K562 (cell line): ENCODE results near the gene CEP290. TPM values are rescaled to one million over a fixed set of nuclear protein-coding genes. Genes with fewer than 3 reads are reported as not detected.

Source experiments
- E2F3 ChIP-seq: fragments of 250-450 bp; sonication (Bioruptor Pico); IDR thresholded peaks from 2 replicates; pipeline ENCODE4 v1.4.0; 2020; ENCODE audit warnings: mild to moderate bottlenecking
- FOXP1 ChIP-seq: sonication (generic); formaldehyde crosslinking; IDR thresholded peaks from 2 replicates; pipeline ENCODE4 v1.8.0; 2022; ENCODE audit warnings: mild to moderate bottlenecking, missing genetic modification reagents
- HDAC8 ChIP-seq: fragments of 450-650 bp; IDR thresholded peaks from 2 replicates; pipeline ENCODE4 v1.6.1; 2016; ENCODE audit warnings: mild to moderate bottlenecking, missing genetic modification characterization, moderate library complexity, missing compliant biosample characterization
- ILF3 ChIP-seq: fragments of 450-650 bp; IDR thresholded peaks from 2 replicates; pipeline ENCODE4 v1.6.1; 2018; ENCODE audit warnings: antibody characterized with exemption, mild to moderate bottlenecking, moderate library complexity, borderline replicate concordance
- KLF6 ChIP-seq: fragments of 250-450 bp; sonication (Bioruptor Pico); IDR thresholded peaks from 2 replicates; pipeline ENCODE4 v1.4.0; 2020; ENCODE audit warnings: mild to moderate bottlenecking, moderate library complexity, borderline replicate concordance
- MCM3 ChIP-seq: fragments of 450-650 bp; IDR thresholded peaks from 2 replicates; pipeline ENCODE4 v1.6.1; 2016
- MYBL2 ChIP-seq, 2 experiments: fragments of 450-650 bp in 1 of 2; sonication (generic) in 1 of 2; formaldehyde crosslinking in 1 of 2; IDR thresholded peaks; 2 replicates each; pipeline versions ENCODE4 v1.6.1 to v1.8.1; 2017 to 2022; ENCODE audit warnings: borderline replicate concordance in 1 of 2, inconsistent platforms in 1 of 2, low read depth in 1 of 2, mild to moderate bottlenecking in 1 of 2, missing genetic modification reagents in 1 of 2, moderate library complexity in 1 of 2
- NCOR1 ChIP-seq: fragments of 450-650 bp; IDR thresholded peaks from 2 replicates; pipeline ENCODE4 v1.6.1; 2016; ENCODE audit warnings: mild to moderate bottlenecking, moderate library complexity
- PHF8 ChIP-seq: fragments of 200-600 bp; sonication (generic); IDR thresholded peaks from 2 replicates; pipeline ENCODE4 v1.6.1; 2012; ENCODE audit warnings: mixed run types, mild to moderate bottlenecking, inconsistent platforms, low read length, moderate library complexity, borderline replicate concordance
- SMAD3 ChIP-seq: fragments of 450-650 bp; formaldehyde crosslinking; conservative IDR thresholded peaks from 2 replicates; pipeline ENCODE4 v1.4.0; 2020; ENCODE audit warnings: mild to moderate bottlenecking
- SMAD4 ChIP-seq: fragments of 250-450 bp; sonication (Bioruptor Pico); conservative IDR thresholded peaks from 2 replicates; pipeline ENCODE4 v1.8.0; 2021; ENCODE audit warnings: inconsistent platforms, mild to moderate bottlenecking, moderate library complexity
- SNRNP70 ChIP-seq: fragments of 200-400 bp; formaldehyde crosslinking; optimal IDR thresholded peaks from 2 replicates; pipeline ENCODE3; 2017; ENCODE audit warnings: low read depth, low read length
- TCF3 ChIP-seq: sonication (generic); formaldehyde crosslinking; IDR thresholded peaks from 2 replicates; pipeline ENCODE4 v1.4.0; 2020; ENCODE audit warnings: mild to moderate bottlenecking, missing genetic modification reagents
- ZNF239 ChIP-seq: fragments of 250-450 bp; sonication (Bioruptor Pico); IDR thresholded peaks from 2 replicates; pipeline ENCODE4 v1.4.0; 2020; ENCODE audit warnings: mild to moderate bottlenecking
- ZSCAN29 ChIP-seq: fragments of 450-650 bp; IDR thresholded peaks from 2 replicates; pipeline ENCODE4 v1.6.1; 2017
- polyA plus RNA-seq, 8 experiments: library from polyadenylated mRNA; depleted of rRNA in 4 of 8; stranded (reverse) in 5 of 8; unstranded in 3 of 8; fragments of >200 nt; fragmentation: Nextera tagmentation in 2 of 8; fragmentation: Illumina TruSeq in 1 of 8; extraction: Ambion mirVana in 2 of 8; extraction: Trizol in 1 of 8; gene quantifications; 2 replicates each; pipeline versions ENCODE4 v1.2.1 to v1.2.3, GENCODE V29; 2011 to 2014; ENCODE audit warnings: inconsistent platforms in 1 of 8, missing spikeins in 1 of 8
- total RNA-seq, 7 experiments: library from RNA; depleted of rRNA in 6 of 7; stranded (reverse); fragments of >200 nt in 6 of 7; fragmentation: Illumina TruSeq in 2 of 7; extraction: Trizol in 2 of 7; gene quantifications; 2 replicates each; pipeline versions ENCODE4 v1.2.1 to v1.2.3, GENCODE V29; 2011 to 2021; ENCODE audit warnings: low replicate concordance in 1 of 7
- TF ChIP-seq, protein P1 (sequence below): sonication (generic); formaldehyde crosslinking; IDR thresholded peaks from 2 replicates; pipeline ENCODE4 v1.8.0; 2022; ENCODE audit warnings: mild to moderate bottlenecking, missing genetic modification reagents
- TF ChIP-seq, protein P2 (sequence below): IDR thresholded peaks from 2 replicates; pipeline ENCODE4 v1.6.1; 2014; ENCODE audit warnings: antibody characterized with exemption
- TF ChIP-seq, protein P3 (sequence below), 3 experiments: fragments of 200-800 bp in 1 of 3; fragments of 250-450 bp in 1 of 3; fragments of 450-650 bp in 1 of 3; sonication (Bioruptor Pico) in 1 of 3; sonication (Bioruptor generic) in 1 of 3; formaldehyde crosslinking in 1 of 3; IDR thresholded peaks; 2 replicates each; pipeline versions ENCODE4 v1.6.1 to v1.8.0; 2016 to 2022; ENCODE audit warnings: mild to moderate bottlenecking in 2 of 3, missing genetic modification characterization in 2 of 3, missing compliant biosample characterization in 1 of 3, moderate library complexity in 1 of 3
- TF ChIP-seq, protein P4 (sequence below), 2 experiments: fragments of 450-650 bp; conservative IDR thresholded peaks; 2 replicates each; pipeline ENCODE4 v1.6.1; 2017; ENCODE audit warnings: mild to moderate bottlenecking in 2 of 2, moderate library complexity in 2 of 2

CEP290 gene
- total and polyA plus RNA-seq, 9 of the 15 experiments (the other 6 are each of a cell fraction or from before 2014, with no cell fraction given) = 7.2 to 19.4 (median 18.1) TPM

DNA sequence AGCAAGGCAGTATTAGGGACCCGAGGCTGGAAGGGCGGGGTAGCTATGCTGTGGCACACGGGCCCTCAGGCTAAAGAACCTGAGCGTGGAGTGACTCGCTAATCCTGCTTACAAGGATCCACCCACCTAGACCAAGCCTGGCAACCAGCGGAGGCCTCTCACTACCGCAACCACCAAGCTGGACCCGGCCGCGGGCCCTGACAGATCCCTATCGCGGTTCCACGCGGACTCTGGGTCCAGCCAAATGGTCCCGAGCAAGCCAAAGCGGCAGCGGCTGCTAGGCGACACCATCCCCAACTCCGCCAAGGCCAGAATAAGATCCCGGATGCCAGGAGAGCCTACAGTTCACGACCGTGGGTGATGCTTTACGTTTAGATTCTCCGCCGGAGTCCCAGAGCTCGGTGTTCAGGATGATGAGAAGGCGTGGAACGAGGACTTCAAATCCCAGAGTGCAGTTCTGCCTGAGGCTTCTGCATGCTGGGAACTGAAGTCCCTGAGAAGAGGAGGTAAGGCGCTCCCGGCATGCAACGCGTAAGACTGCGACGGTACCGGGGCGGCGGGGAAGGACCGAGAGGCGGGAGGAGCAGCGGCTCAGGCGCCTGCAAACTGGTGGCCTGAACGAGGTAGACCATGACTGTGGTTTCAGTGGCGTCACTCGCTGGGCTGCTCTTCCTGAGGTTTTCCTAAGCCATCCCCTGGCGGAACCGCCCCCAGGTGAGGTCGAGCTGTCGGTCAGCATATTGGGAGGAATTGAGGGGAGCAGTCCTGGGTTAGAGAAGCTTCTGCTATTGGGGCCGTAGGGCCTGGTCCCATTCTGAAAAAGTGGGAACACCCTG is at the start of gene CEP290, which contains the start of gene TMTC3 (continued):
- TF ChIP-seq, protein P1, sequence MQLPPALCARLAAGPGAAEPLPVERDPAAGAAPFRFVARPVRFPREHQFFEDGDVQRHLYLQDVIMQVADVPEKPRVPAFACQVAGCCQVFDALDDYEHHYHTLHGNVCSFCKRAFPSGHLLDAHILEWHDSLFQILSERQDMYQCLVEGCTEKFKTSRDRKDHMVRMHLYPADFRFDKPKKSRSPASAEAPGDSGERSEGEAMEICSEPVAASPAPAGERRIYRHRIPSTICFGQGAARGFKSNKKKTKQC = no peak
- TF ChIP-seq MCM3 (no peak), HDAC8 (tag) (no peak), ILF3 (no peak), ZNF239 (peak; percentile 49), NCOR1 (no peak), FOXP1 (CRISPR knock-in tag) (peak; percentile 76; the same call in 1 of the 2 replicates), SNRNP70 (no peak), SMAD4 (CRISPR knock-in tag) (0 out of 2 replicates have a peak, but pooled peaks have one; percentile 30), E2F3 (CRISPR knock-in tag) (peak; percentile 57; the same call in 1 of the 2 replicates), MYBL2 (IDR thresholded peaks at IDR 0.05; ENCODE audit: low read depth) (no peak), MYBL2 (CRISPR knock-in tag; IDR thresholded peaks at IDR 0.05; ENCODE audit: borderline replicate concordance) (no peak), ZSCAN29 (no peak), KLF6 (CRISPR knock-in tag) (peak; percentile 25; the same call in 1 of the 2 replicates), SMAD3 (CRISPR knock-in tag) (peak; percentile 78), TCF3 (CRISPR knock-in tag) (no peak), PHF8 (peak; percentile 89; the same call in 1 of the 2 replicates)
- TF ChIP-seq, protein P2, sequence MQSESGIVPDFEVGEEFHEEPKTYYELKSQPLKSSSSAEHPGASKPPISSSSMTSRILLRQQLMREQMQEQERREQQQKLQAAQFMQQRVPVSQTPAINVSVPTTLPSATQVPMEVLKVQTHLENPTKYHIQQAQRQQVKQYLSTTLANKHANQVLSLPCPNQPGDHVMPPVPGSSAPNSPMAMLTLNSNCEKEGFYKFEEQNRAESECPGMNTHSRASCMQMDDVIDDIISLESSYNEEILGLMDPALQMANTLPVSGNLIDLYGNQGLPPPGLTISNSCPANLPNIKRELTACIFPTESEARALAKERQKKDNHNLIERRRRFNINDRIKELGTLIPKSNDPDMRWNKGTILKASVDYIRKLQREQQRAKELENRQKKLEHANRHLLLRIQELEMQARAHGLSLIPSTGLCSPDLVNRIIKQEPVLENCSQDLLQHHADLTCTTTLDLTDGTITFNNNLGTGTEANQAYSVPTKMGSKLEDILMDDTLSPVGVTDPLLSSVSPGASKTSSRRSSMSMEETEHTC = no peak
- TF ChIP-seq, protein P3, sequence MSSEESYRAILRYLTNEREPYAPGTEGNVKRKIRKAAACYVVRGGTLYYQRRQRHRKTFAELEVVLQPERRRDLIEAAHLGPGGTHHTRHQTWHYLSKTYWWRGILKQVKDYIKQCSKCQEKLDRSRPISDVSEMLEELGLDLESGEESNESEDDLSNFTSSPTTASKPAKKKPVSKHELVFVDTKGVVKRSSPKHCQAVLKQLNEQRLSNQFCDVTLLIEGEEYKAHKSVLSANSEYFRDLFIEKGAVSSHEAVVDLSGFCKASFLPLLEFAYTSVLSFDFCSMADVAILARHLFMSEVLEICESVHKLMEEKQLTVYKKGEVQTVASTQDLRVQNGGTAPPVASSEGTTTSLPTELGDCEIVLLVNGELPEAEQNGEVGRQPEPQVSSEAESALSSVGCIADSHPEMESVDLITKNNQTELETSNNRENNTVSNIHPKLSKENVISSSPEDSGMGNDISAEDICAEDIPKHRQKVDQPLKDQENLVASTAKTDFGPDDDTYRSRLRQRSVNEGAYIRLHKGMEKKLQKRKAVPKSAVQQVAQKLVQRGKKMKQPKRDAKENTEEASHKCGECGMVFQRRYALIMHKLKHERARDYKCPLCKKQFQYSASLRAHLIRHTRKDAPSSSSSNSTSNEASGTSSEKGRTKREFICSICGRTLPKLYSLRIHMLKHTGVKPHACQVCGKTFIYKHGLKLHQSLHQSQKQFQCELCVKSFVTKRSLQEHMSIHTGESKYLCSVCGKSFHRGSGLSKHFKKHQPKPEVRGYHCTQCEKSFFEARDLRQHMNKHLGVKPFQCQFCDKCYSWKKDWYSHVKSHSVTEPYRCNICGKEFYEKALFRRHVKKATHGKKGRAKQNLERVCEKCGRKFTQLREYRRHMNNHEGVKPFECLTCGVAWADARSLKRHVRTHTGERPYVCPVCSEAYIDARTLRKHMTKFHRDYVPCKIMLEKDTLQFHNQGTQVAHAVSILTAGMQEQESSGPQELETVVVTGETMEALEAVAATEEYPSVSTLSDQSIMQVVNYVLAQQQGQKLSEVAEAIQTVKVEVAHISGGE (CRISPR knock-in tag; IDR thresholded peaks at IDR 0.05) = peak; percentile 47 to 91 (median 63); a peak in 4 of 6 replicates
- TF ChIP-seq, protein P4, sequence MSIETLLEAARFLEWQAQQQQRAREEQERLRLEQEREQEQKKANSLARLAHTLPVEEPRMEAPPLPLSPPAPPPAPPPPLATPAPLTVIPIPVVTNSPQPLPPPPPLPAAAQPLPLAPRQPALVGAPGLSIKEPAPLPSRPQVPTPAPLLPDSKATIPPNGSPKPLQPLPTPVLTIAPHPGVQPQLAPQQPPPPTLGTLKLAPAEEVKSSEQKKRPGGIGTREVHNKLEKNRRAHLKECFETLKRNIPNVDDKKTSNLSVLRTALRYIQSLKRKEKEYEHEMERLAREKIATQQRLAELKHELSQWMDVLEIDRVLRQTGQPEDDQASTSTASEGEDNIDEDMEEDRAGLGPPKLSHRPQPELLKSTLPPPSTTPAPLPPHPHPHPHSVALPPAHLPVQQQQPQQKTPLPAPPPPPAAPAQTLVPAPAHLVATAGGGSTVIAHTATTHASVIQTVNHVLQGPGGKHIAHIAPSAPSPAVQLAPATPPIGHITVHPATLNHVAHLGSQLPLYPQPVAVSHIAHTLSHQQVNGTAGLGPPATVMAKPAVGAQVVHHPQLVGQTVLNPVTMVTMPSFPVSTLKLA (conservative IDR thresholded peaks at IDR 0.05) = peak; percentile 76 to 91
